Keratinocyte (primary cell): ENCODE measurements around the gene SERPINB5. TPM values are rescaled to one million over a fixed set of nuclear protein-coding genes. Genes with fewer than 3 reads are reported as not detected.

ENCODE experiments used
- DNase-seq: peaks from one replicate; pipeline ENCODE4 v3.0.0-alpha.2; 2011; ENCODE audit warnings: low read depth, missing footprints, low spot score
- FAIRE-seq: peaks from 2 replicates; lab custom pipeline; 2011; peaks lifted over from hg19 to GRCh38; lab: Jason Lieb, UNC
- H2AFZ ChIP-seq: 2 replicates; pipeline ENCODE4 v1.6.0; 2012; ENCODE audit warnings: low read length, control low read depth, inconsistent platforms; ENCODE audit not compliant: control insufficient read depth
- H3K27ac ChIP-seq: 2 replicates; pipeline ENCODE4 v1.5.1; 2011; ENCODE audit warnings: low read length; ENCODE audit not compliant: control insufficient read depth, insufficient read depth
- H3K27me3 ChIP-seq: 3 replicates; pipeline ENCODE4 v1.6.0; 2011; ENCODE audit warnings: low read length; ENCODE audit not compliant: control insufficient read depth, insufficient read depth; ENCODE audit errors: extremely low read depth
- H3K36me3 ChIP-seq, 2 experiments: 2 replicates in 1 of 2; 3 replicates in 1 of 2; pipeline ENCODE4 v1.5.1; 2011; ENCODE audit warnings: low read length in 2 of 2, mild to moderate bottlenecking in 1 of 2; ENCODE audit not compliant: control insufficient read depth in 2 of 2, insufficient read depth in 2 of 2; ENCODE audit errors: extremely low read depth in 1 of 2
- H3K4me1 ChIP-seq: 3 replicates; pipeline ENCODE4 v1.5.1; 2011; ENCODE audit warnings: low read length; ENCODE audit not compliant: control insufficient read depth, insufficient read depth; ENCODE audit errors: extremely low read depth
- H3K4me2 ChIP-seq: 3 replicates; pipeline ENCODE4 v1.6.0; 2011; ENCODE audit warnings: low read depth, low read length; ENCODE audit not compliant: control insufficient read depth, insufficient read depth; ENCODE audit errors: extremely low read depth
- H3K4me3 ChIP-seq, 3 experiments: fragments of 200-600 bp in 1 of 3; sonication (generic) in 1 of 3; 2 replicates in 2 of 3; 3 replicates in 1 of 3; pipeline ENCODE4 v1.5.1; 2011 to 2016; ENCODE audit warnings: low read length in 3 of 3, mild to moderate bottlenecking in 3 of 3, control low read depth in 2 of 3, inconsistent platforms in 1 of 3, low read depth in 1 of 3, mixed read lengths in 1 of 3, mixed run types in 1 of 3, moderate library complexity in 1 of 3; ENCODE audit not compliant: control insufficient read depth in 2 of 3, insufficient read depth in 2 of 3; ENCODE audit errors: extremely low read depth in 1 of 3
- H3K79me2 ChIP-seq: 2 replicates; pipeline ENCODE4 v1.6.0; 2012; ENCODE audit warnings: low read length; ENCODE audit not compliant: control insufficient read depth, insufficient read depth
- H3K9ac ChIP-seq: 3 replicates; pipeline ENCODE4 v1.6.0; 2011; ENCODE audit warnings: low read length; ENCODE audit not compliant: control insufficient read depth, insufficient read depth; ENCODE audit errors: extremely low read depth
- H3K9me1 ChIP-seq: 3 replicates; pipeline ENCODE4 v1.6.0; 2011; ENCODE audit warnings: low read length; ENCODE audit not compliant: control insufficient read depth, insufficient read depth; ENCODE audit errors: extremely low read depth
- H3K9me3 ChIP-seq: 2 replicates; pipeline ENCODE4 v1.5.1; 2012; ENCODE audit warnings: low read depth, low read length; ENCODE audit not compliant: control insufficient read depth
- H4K20me1 ChIP-seq: 3 replicates; pipeline ENCODE4 v1.6.0; 2011; ENCODE audit warnings: low read length; ENCODE audit not compliant: control insufficient read depth, insufficient read depth; ENCODE audit errors: extremely low read depth
- CTCF ChIP-seq, 3 experiments: IDR thresholded peaks in 1 of 3; conservative IDR thresholded peaks in 1 of 3; optimal IDR thresholded peaks in 1 of 3; 2 replicates in 2 of 3; 3 replicates in 1 of 3; pipeline versions ENCODE3 to v1.5.1; 2011; ENCODE audit warnings: low read length in 3 of 3, mild to moderate bottlenecking in 3 of 3, moderate library complexity in 2 of 3, control low read depth in 1 of 3, inconsistent platforms in 1 of 3; ENCODE audit not compliant: insufficient read depth in 2 of 3; ENCODE audit errors: extremely low read depth in 1 of 3
- EZH2 ChIP-seq: IDR thresholded peaks from one replicate; pipeline ENCODE4 v1.6.1; 2012; ENCODE audit warnings: inconsistent platforms, mild to moderate bottlenecking, low read length, moderate library complexity
- dilution Hi-C: fragments of 300-500 bp; cut with MboI; formaldehyde crosslinking; loops from one replicate; pipeline ENCODE4 v1.7.0; 2020; ENCODE audit warnings: low sequenced_read_pairs; ENCODE audit not compliant: extremely low pct_ligation_motif_present
- polyA plus RNA-seq, 5 experiments: library from polyadenylated mRNA; depleted of rRNA in 3 of 5; stranded (reverse) in 3 of 5; stranded (forward) in 1 of 5; unstranded in 1 of 5; fragments of >200 nt; gene quantifications; 1 replicate in 1 of 5; 2 replicates in 3 of 5; 3 replicates in 1 of 5; pipeline versions ENCODE4 v1.2.1 to v1.2.3, GENCODE V29; 2011 to 2012; ENCODE audit warnings: missing spikeins in 2 of 5, low read depth in 1 of 5, low replicate concordance in 1 of 5

Gene SERPINB5
- polyA plus RNA-seq, 1 donor (not counting 4 experiments of a cell fraction or from before 2014, with no cell fraction given): 833 TPM

GRCh38 chr18:63477968-63478367 is 1.2 kb downstream of the SERPINB5 start:
- dilution Hi-C loops: no loop called here
- FAIRE-seq (peak; percentile 97), DNase-seq (no peak)
- H3K9ac ChIP-seq: peak overlapping the region; percentile 100
- H3K9me3 ChIP-seq: no peaks in the 10 kb centered on the region
- peak overlapping the region; percentile 79 to 98 (median 96) for H3K4me3 ChIP-seq
- H2AFZ ChIP-seq: no peak overlapping the region
- H3K36me3 ChIP-seq: peaks cover 15 to 54% of the 10 kb centered on the region in 2 experiments
- no peaks in the 10 kb centered on the region for H3K27me3 ChIP-seq
- H3K4me1 ChIP-seq: peaks cover 47% of the 10 kb centered on the region
- peak overlapping the region; percentile 79 for H3K4me2 ChIP-seq
- H3K27ac ChIP-seq: peak overlapping the region; percentile 100
- peaks cover 63% of the 10 kb centered on the region for H3K79me2 ChIP-seq
- TF ChIP-seq EZH2 (no peak), CTCF (optimal IDR thresholded peaks at IDR 0.05 in 1 of 3, IDR thresholded peaks at IDR 0.05 in 1 of 3, conservative IDR thresholded peaks at IDR 0.05 in 1 of 3; ENCODE audit: extremely low read depth in 1 of 3, insufficient read depth in 2 of 3, low read length in 3 of 3) (no peak)
- peaks cover 34% of the 10 kb centered on the region for H4K20me1 ChIP-seq
- peaks cover 2% of the 10 kb centered on the region for H3K9me1 ChIP-seq

- Histone ChIP-seq H3K36me3 (peaks cover 21 to 69% of the 10 kb centered on the region in 2 experiments), H2AFZ (no peak overlapping the region), H3K27me3 (no peaks in the 10 kb centered on the region), H3K27ac (peak overlapping the region; percentile 100), H4K20me1 (peaks cover 48% of the 10 kb centered on the region), H3K4me3 (peak overlapping the region; percentile 79 to 98 (median 96)), H3K4me1 (peaks cover 41% of the 10 kb centered on the region), H3K9ac (peak overlapping the region; percentile 100), H3K9me1 (peaks cover 2% of the 10 kb centered on the region), H3K4me2 (peak overlapping the region; percentile 79), H3K79me2 (peaks cover 82% of the 10 kb centered on the region), H3K9me3 (no peaks in the 10 kb centered on the region)
- peak; percentile 56 for FAIRE-seq
- dilution Hi-C loops: no loop called here
- no peak for TF ChIP-seq EZH2
- no peak for DNase-seq
These were observed 3.1 kb downstream of the SERPINB5 start for GRCh38 chr18:63479826-63480225.

GRCh38 chr18:63480476-63480875 is 3.7 kb downstream of the SERPINB5 start:
- dilution Hi-C loops: no loop called here
- peaks cover 88% of the 10 kb centered on the region for H3K79me2 ChIP-seq

More at GRCh38 chr18:63480476-63480875, 3.7 kb downstream of the SERPINB5 start:
- H3K4me3 ChIP-seq: peak overlapping the region; percentile 79 to 98 (median 96)
- peaks cover 49% of the 10 kb centered on the region for H4K20me1 ChIP-seq
- peaks cover 2% of the 10 kb centered on the region for H3K9me1 ChIP-seq
- DNase-seq: no peak
- H2AFZ ChIP-seq: no peak overlapping the region
- TF ChIP-seq CTCF (optimal IDR thresholded peaks at IDR 0.05 in 1 of 3, IDR thresholded peaks at IDR 0.05 in 1 of 3, conservative IDR thresholded peaks at IDR 0.05 in 1 of 3; ENCODE audit: extremely low read depth in 1 of 3, insufficient read depth in 2 of 3, low read length in 3 of 3): no peak
- TF ChIP-seq EZH2: no peak
- peak overlapping the region; percentile 100 for H3K9ac ChIP-seq
- peaks cover 40% of the 10 kb centered on the region for H3K4me1 ChIP-seq
- no peaks in the 10 kb centered on the region for H3K27me3 ChIP-seq
- H3K4me2 ChIP-seq: peak overlapping the region; percentile 79
- FAIRE-seq: peak; percentile 71
- peak overlapping the region; percentile 100 for H3K27ac ChIP-seq
- H3K36me3 ChIP-seq: peaks cover 22 to 69% of the 10 kb centered on the region in 2 experiments
- H3K9me3 ChIP-seq: no peaks in the 10 kb centered on the region
